Anterior cingulate cortex (tissue), 58 donors: ENCODE measurements around the gene HOXB4.

Experiments used
- DNase-seq, 58 donors: peaks; one replicate each; lab custom pipeline; 2025; lab: John Stamatoyannopoulos, UW

HOXB4 gene

GRCh38 chr17:48577946-48578615 is at the start of gene HOXB4:
HOXB4 (minus strand) TSS chr17:48578350; CDS start chr17:48578319, 31 bp downstream.
- DNase-seq, result peak in 1 of 58 donors; percentile 2

- DNase-seq, result no peak
These were observed 49.0 kb upstream of the HOXB4 start for GRCh38 chr17:48627118-48627597.

- DNase-seq, result no peak
These were observed 48.3 kb upstream of the HOXB4 start, which contains the start of gene HOXB9 for GRCh38 chr17:48626245-48627117. HOXB9 (minus strand) TSS chr17:48626358; CDS start chr17:48626269, 89 bp downstream.

- DNase-seq, result no peak
These were observed 47.5 kb upstream of the HOXB4 start for GRCh38 chr17:48625495-48626244.

- DNase-seq, result peak in 1 of 58 donors; percentile 2
These were observed 46.7 kb upstream of the HOXB4 start for GRCh38 chr17:48624544-48625494.

- no peak for DNase-seq
These were observed 46.0 kb upstream of the HOXB4 start for GRCh38 chr17:48624118-48624517.

- no peak for DNase-seq
These were observed 45.4 kb upstream of the HOXB4 start for GRCh38 chr17:48623583-48623982.

- no peak for DNase-seq
These were observed 44.7 kb upstream of the HOXB4 start for GRCh38 chr17:48622857-48623256.

- DNase-seq, result no peak
These were observed 43.6 kb upstream of the HOXB4 start for GRCh38 chr17:48621410-48622392.

- DNase-seq, result no peak
These were observed 42.5 kb upstream of the HOXB4 start for GRCh38 chr17:48620461-48621139.

- no peak for DNase-seq
These were observed 41.8 kb upstream of the HOXB4 start for GRCh38 chr17:48619826-48620449.

- peak in 57 of 58 donors; percentile 7 to 89 (median 67) for DNase-seq
These were observed 40.2 kb upstream of the HOXB4 start for GRCh38 chr17:48618256-48618896.

GRCh38 chr17:48617471-48618255 is 39.5 kb upstream of the HOXB4 start:
- no peak for DNase-seq

GRCh38 chr17:48616717-48617470 is 38.7 kb upstream of the HOXB4 start:
- DNase-seq, result no peak
